Skin epidermis (tissue), 12 donors: ENCODE measurements around the gene SLC16A2.
A peak's percentile ranks its signal among the peaks of the same experiment; 100 is the strongest.

ENCODE experiments used
- H3K27ac ChIP-seq, 21 experiments: fragments of 200-600 bp; sonication (generic) in 11 of 21; one replicate each; pipeline ENCODE4 v1.5.0; 2020; ENCODE audit warnings: mild to moderate bottlenecking in 3 of 21, inconsistent platforms in 2 of 21, moderate library complexity in 2 of 21
- H3K4me3 ChIP-seq, 7 experiments: fragments of 200-600 bp; sonication (generic) in 2 of 7; one replicate each; pipeline ENCODE4 v1.5.0; 2020; ENCODE audit warnings: inconsistent platforms in 2 of 7, mild to moderate bottlenecking in 2 of 7, moderate library complexity in 1 of 7

SLC16A2 gene

DNA sequence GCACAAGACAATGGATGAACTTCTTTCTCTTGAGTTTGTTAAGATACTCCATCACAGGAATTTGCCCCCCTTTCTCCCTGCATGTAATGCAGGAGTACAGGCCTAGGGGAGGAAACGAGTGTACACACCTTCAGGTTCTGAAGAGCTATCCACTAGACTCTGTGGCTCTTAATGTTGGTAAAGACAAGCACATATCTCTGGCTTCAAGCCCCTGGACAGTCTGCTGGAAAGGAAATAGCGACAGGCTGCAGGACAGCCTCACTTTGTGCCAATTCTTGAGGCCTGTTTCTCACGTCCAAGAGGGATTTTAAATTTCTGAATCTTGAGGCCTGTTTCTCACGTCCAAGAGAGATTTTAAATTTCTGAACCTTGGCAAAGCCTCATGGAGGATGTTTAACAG is 106.1 kb downstream of the SLC16A2 start:
- Histone ChIP-seq H3K4me3 (no peak overlapping the region), H3K27ac (no peak overlapping the region)

- Histone ChIP-seq H3K4me3 (no peak overlapping the region), H3K27ac (no peak overlapping the region)
Measured at GRCh38 chrX:74529311-74529710, 108.0 kb downstream of the SLC16A2 start.

DNA sequence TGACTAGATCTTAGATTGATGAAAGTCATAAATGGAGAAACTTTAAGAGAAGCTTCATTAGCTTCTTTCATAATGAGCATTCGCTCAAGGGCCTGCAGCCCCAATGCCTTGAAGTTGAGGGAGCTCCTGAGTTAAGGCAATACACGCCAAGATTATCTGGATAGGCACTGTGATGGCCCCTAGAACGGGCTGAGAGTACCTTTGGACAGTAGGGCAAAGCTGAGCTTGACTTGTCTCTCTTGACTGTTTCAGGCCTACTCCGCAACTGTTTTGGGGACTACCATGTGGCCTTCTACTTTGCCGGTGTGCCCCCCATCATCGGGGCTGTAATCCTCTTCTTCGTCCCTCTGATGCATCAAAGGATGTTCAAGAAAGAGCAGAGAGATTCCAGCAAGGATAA is 109.8 kb downstream of the SLC16A2 start:
- H3K27ac ChIP-seq: no peak overlapping the region

GRCh38 chrX:74534569-74535038 is 113.3 kb downstream of the SLC16A2 start:
- peak overlapping the region in 1 of 21 experiments; percentile 83 for H3K27ac ChIP-seq

More for the DNA sequence above, 109.8 kb downstream of the SLC16A2 start:
- no peak overlapping the region for H3K4me3 ChIP-seq

GRCh38 chrX:74535086-74535407 is 113.8 kb downstream of the SLC16A2 start:
- Histone ChIP-seq H3K27ac (peak overlapping the region in 7 of 21 experiments; percentile 62 to 87 (median 82)), H3K4me3 (no peak overlapping the region)

More at GRCh38 chrX:74534569-74535038, 113.3 kb downstream of the SLC16A2 start:
- H3K4me3 ChIP-seq: no peak overlapping the region

- Histone ChIP-seq H3K27ac (peak overlapping the region in 17 of 21 experiments; percentile 4 to 87 (median 67)), H3K4me3 (peak overlapping the region; percentile 30 to 46 (median 36))
Measured at GRCh38 chrX:74535408-74536151, 114.3 kb downstream of the SLC16A2 start.

- H3K27ac ChIP-seq: peak overlapping the region; percentile 4 to 87 (median 67)
Measured at GRCh38 chrX:74536152-74536831, 115.0 kb downstream of the SLC16A2 start.

DNA sequence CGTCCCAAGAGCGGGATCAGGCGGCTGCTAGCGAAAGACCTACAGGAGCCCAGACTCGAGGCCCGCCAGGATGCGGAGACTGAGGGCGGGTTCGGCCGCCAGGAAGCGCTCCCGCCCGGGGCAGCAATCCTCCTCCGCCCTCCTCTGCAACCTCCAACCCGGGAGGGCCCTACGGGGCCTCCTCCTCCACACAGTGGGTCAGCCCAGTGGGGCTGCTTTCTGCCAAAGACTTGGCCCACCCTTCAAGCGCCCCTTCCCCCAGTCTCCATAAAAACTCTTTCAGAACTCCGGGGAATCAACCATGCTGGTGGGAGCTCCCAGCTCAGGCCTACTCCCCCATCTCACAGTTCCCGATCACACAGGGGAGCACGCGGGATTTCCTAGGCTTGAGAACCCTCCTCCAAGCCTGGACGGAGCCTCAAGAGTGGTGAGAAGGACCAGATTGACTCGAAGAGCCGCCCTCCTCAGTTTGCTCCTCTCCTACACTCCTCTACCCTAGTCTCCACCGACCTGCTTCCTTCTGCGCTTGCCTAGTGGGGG is 115.6 kb downstream of the SLC16A2 start:
- Histone ChIP-seq H3K27ac (peak overlapping the region in 20 of 21 experiments; percentile 27 to 87 (median 68)), H3K4me3 (peak overlapping the region; percentile 30 to 46 (median 36))

More at GRCh38 chrX:74536152-74536831, 115.0 kb downstream of the SLC16A2 start:
- peak overlapping the region; percentile 30 to 46 (median 36) for H3K4me3 ChIP-seq

DNA sequence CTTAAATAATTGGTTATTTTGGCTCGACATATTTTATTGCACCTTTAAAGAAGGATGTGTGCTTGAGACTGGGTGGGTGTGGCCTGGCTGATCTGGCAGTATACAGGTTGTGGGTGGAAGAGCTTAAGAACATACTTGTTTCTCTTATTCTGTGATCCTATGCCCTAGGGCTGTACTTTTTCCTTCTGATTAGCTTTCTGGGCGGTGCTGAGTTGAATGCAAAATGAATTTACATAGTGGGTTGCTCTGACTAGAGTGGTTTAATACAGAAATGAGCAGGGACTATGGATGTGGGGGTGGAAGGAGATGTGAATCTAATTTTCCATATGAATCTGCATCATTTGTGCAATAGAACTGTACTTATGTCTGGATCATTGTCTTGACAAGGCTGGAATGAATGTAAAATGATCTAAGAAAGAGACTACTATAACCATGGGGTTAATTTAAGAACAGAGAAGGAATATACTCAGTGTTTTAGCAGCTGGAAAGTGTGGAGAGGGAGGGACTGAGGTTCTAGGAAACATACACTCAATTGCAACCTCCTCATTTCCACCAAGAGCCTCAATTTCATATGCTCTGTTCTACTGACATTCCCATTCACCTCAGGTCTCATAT is 119.4 kb downstream of the SLC16A2 start:
- no peak overlapping the region for H3K27ac ChIP-seq
- H3K4me3 ChIP-seq: no peak overlapping the region

- no peak overlapping the region for H3K4me3 ChIP-seq
- no peak overlapping the region for H3K27ac ChIP-seq
Measured at GRCh38 chrX:74545880-74546523, 124.7 kb downstream of the SLC16A2 start.

DNA sequence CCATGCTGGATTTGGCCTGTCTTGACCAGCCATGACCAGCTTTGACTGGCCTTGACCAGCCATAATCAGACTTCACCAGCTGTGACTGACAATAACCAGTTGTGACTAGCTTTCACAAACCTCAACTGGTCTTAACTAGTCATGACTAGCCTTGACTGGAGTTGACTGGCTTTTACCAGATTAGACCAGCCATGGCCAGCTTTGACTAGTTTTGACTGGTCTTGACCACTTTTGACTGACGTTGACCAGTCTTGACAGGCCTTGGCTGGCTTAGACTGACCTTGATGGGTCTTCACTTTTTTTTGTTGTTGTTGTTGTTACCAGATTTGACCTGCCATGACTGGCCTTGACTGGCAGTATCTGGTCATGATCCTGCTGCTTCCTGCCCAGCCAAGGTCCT is 125.7 kb downstream of the SLC16A2 start:
- Histone ChIP-seq H3K27ac (no peak overlapping the region), H3K4me3 (no peak overlapping the region)

- no peak overlapping the region for H3K4me3 ChIP-seq
- H3K27ac ChIP-seq: no peak overlapping the region
Measured at GRCh38 chrX:74550295-74550802, 129.1 kb downstream of the SLC16A2 start.

DNA sequence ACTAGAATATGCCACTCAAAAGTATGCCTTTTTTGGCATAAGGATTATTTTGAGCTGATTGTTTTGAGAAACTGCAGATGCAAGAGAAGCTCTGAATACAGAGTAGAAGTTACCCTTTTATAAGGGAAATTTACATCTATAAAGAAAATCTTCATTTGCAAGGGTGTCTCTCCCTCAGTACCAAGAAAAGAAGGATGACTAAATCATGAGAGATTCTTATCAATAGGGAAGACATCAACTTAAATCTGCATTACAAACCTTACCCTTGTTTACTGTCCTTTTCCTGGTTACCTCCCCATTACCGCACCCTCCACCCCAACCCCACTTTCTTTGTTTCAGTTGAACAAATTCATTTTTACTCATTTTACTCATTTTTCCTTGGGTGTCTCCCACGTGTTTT is 130.6 kb downstream of the SLC16A2 start:
- H3K4me3 ChIP-seq: no peak overlapping the region
- H3K27ac ChIP-seq: no peak overlapping the region

DNA sequence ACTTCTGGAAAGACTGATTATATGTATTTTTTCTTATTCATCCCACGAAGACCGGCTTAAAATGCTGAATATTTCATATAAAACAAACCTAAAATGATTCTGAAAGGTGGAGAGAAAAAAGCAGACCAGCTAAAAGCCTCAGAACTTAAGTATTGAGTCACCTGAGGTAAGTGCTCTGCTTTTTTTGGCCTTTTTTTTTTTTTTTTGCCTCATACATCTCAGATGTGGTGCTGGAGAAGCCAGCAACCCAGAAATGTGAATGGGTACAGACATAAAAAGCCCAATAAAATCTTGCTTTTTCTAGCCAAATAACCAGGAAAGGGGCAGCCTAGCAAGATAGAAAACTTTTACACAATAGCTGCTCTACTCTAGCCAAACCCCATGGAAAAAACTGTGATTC is 136.1 kb downstream of the SLC16A2 start:
- Histone ChIP-seq H3K27ac (no peak overlapping the region), H3K4me3 (no peak overlapping the region)

DNA sequence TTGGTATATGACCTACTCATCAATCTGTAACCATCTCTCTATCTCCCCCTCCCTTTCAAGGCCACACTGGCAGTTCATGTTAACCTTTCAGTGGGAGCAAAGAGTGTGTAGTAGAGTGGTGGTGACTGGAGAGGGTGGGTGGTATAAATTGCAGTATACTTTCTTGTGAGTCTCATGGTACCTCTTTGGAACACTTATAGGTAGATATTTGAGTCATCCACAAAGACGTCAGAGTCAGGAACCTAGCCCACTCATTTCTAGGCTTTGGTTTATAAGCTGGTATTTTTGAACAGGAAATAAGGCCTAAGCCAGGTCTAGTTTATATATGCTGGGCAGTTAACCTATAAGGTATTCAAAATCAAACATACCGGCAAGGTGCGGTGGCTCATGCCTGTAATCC is 156.8 kb downstream of the SLC16A2 start:
- H3K27ac ChIP-seq: no peak overlapping the region
- H3K4me3 ChIP-seq: no peak overlapping the region

DNA sequence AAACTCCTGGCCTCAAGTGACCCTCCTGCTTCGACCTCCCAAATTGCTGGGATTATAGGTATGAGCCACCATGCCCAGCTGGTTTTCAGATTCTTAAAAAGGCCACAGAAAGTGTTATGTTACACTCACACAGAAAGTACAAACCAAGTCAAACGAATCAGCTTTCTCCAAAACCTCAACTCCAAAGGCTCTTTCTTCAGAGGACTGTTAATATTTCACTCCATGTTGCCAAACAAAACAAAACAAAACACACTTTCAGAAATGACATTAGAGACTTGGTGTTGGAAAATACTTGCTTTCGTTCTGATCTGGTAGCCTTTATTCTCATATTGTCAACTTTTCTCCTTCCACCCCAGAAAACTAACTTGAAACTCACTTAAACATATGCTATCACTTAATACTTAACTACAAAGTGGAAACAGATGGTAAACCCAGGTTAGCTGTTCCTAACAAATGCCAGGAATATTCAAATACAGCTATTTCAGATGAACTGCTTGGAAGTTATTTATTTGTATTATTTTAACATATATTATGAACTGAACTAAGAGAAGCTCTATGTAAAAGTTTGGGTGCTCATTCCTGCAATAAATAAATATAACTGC is 158.4 kb downstream of the SLC16A2 start:
- H3K27ac ChIP-seq: no peak overlapping the region
- no peak overlapping the region for H3K4me3 ChIP-seq
